Measurements from ENCODE around the gene GAS2L1.

DNA sequence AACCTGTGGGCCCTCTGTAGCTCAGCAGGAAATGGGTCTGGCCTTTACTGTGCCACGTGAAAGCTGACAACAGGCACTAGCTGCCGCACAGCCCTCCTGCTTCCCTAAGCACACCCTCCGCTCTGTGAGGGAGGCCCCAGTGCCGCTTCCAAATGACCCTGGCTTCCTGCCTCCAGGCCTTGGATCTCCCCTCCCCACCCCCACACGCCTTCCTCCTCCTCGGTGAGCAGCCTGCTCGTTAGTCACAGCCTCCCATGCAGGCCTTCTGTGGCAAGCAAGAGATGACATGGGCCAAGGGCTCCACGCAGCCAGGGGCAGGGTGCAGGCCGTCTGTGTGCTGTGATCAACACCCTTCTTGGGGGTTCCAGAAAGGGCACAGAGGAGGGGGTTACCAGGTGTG lies 24.3 kb downstream of the GAS2L1 start:
- TF ChIP-seq, protein P1, sequence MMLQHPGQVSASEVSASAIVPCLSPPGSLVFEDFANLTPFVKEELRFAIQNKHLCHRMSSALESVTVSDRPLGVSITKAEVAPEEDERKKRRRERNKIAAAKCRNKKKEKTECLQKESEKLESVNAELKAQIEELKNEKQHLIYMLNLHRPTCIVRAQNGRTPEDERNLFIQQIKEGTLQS (IDR thresholded peaks at IDR 0.05): no peak
- TF ChIP-seq, protein P2, sequence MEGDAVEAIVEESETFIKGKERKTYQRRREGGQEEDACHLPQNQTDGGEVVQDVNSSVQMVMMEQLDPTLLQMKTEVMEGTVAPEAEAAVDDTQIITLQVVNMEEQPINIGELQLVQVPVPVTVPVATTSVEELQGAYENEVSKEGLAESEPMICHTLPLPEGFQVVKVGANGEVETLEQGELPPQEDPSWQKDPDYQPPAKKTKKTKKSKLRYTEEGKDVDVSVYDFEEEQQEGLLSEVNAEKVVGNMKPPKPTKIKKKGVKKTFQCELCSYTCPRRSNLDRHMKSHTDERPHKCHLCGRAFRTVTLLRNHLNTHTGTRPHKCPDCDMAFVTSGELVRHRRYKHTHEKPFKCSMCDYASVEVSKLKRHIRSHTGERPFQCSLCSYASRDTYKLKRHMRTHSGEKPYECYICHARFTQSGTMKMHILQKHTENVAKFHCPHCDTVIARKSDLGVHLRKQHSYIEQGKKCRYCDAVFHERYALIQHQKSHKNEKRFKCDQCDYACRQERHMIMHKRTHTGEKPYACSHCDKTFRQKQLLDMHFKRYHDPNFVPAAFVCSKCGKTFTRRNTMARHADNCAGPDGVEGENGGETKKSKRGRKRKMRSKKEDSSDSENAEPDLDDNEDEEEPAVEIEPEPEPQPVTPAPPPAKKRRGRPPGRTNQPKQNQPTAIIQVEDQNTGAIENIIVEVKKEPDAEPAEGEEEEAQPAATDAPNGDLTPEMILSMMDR (IDR thresholded peaks at IDR 0.05 in 2 of 3, conservative IDR thresholded peaks at IDR 0.05 in 1 of 3; ENCODE audit: borderline replicate concordance in 1 of 3, insufficient read depth in 1 of 3, low read depth in 2 of 3, low read length in 2 of 3): no peak
- no peak for TF ChIP-seq POLR2A (IDR thresholded peaks at IDR 0.05; ENCODE audit: borderline replicate concordance, extremely low read depth, insufficient read depth, insufficient read length)
- TF ChIP-seq ELF1 (IDR thresholded peaks at IDR 0.05; ENCODE audit: borderline replicate concordance, low read depth): no peak
- no peak for TF ChIP-seq ZNF274 (IDR thresholded peaks at IDR 0.05; ENCODE audit: low read depth, low read length)
